Endothelial cell (in vitro differentiated cells): Measurements from ENCODE around the gene PON2. TPM values are rescaled to one million over a fixed set of nuclear protein-coding genes. Genes with fewer than 3 reads are reported as not detected.

ENCODE experiments used
- DNase-seq: peaks from one replicate; pipeline ENCODE4 v3.0.0; 2021; ENCODE audit warnings: low spot score
- H3K27ac Mint-ChIP-seq: one replicate; pipeline ENCODE4 v1.8.0; 2021; ENCODE audit warnings: mixed read lengths, inconsistent platforms; ENCODE audit not compliant: unreplicated experiment
- H3K27me3 Mint-ChIP-seq: one replicate; pipeline ENCODE4 v1.8.0; 2021; ENCODE audit warnings: mild to moderate bottlenecking, moderate library complexity, mixed read lengths, inconsistent platforms; ENCODE audit not compliant: unreplicated experiment
- H3K36me3 Mint-ChIP-seq: one replicate; pipeline ENCODE4 v1.8.0; 2021; ENCODE audit warnings: mild to moderate bottlenecking, low read depth, mixed read lengths, inconsistent platforms; ENCODE audit not compliant: unreplicated experiment
- H3K4me1 Mint-ChIP-seq: one replicate; pipeline ENCODE4 v1.8.0; 2021; ENCODE audit warnings: mild to moderate bottlenecking, mixed read lengths, inconsistent platforms; ENCODE audit not compliant: unreplicated experiment
- H3K4me3 Mint-ChIP-seq: one replicate; pipeline ENCODE4 v1.8.0; 2021; ENCODE audit warnings: mild to moderate bottlenecking, mixed read lengths, inconsistent platforms; ENCODE audit not compliant: unreplicated experiment
- H3K9me3 Mint-ChIP-seq: one replicate; pipeline ENCODE4 v1.8.0; 2021; ENCODE audit warnings: mixed read lengths, inconsistent platforms; ENCODE audit not compliant: unreplicated experiment
- total RNA-seq: library from RNA; stranded (reverse); fragmentation: NEBNext Ultra II Directional; extraction: Animal tissue kit (Norgen Biotek cat#: 25700); gene quantifications from one replicate; pipeline ENCODE4 v1.2.1, GENCODE V29; 2021; ENCODE audit not compliant: unreplicated experiment
- TF ChIP-seq, protein P1 (sequence below): fragments of 200-600 bp; sonication (generic); IDR thresholded peaks from one replicate; pipeline ENCODE4 v1.5.0; 2021; ENCODE audit warnings: antibody characterized with exemption; ENCODE audit not compliant: unreplicated experiment

Gene PON2
- total RNA-seq, 1 donor from 2014 or later = 158 TPM

DNA sequence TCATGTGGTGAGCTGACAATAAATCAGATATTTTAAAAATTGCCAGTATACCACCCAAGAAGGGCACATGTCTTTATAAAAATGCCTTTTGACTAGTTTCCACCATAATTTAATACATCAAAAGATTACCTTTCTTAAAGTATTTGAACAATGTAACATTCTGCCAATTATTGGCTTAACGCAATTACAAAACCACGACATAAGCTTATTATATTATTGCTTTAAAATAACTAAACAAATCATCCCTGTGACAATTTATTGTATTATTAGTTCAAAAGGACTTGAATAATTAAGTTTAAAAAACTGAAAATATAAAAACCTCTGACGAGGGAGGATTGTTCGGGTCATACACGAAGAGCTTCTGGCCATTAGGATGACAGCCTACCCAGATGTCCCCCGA lies 29.0 kb downstream of the PON2 start:
- peaks cover 27% of the 10 kb centered on the region for H3K36me3 Mint-ChIP-seq
- no peak overlapping the region for H3K4me3 Mint-ChIP-seq

DNA sequence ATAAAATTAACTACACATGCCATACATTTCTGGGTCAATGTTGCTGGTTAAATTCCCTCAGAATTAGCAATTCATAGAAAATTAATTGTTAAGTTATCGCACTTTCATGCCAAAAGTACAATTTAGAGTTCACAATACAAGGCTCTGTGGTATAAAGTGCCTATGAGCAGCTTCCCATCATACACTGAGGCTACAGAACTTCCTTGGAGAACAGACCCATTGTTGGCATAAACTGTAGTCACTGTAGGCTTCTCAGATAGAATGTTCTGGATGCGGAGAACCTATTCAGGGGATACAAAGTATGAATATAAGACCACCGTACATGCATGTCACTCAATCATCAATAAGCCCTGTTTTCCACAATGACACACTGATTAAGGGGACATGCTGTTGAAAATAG lies 29.6 kb downstream of the PON2 start:
- no peak for DNase-seq
- Mint-ChIP-seq H3K4me3 (no peak overlapping the region), H3K36me3 (peaks cover 22% of the 10 kb centered on the region), H3K9me3 (no peaks in the 10 kb centered on the region), H3K4me1 (peaks cover 32% of the 10 kb centered on the region), H3K27ac (no peak overlapping the region), H3K27me3 (peaks cover 2% of the 10 kb centered on the region)
- TF ChIP-seq, protein P1, sequence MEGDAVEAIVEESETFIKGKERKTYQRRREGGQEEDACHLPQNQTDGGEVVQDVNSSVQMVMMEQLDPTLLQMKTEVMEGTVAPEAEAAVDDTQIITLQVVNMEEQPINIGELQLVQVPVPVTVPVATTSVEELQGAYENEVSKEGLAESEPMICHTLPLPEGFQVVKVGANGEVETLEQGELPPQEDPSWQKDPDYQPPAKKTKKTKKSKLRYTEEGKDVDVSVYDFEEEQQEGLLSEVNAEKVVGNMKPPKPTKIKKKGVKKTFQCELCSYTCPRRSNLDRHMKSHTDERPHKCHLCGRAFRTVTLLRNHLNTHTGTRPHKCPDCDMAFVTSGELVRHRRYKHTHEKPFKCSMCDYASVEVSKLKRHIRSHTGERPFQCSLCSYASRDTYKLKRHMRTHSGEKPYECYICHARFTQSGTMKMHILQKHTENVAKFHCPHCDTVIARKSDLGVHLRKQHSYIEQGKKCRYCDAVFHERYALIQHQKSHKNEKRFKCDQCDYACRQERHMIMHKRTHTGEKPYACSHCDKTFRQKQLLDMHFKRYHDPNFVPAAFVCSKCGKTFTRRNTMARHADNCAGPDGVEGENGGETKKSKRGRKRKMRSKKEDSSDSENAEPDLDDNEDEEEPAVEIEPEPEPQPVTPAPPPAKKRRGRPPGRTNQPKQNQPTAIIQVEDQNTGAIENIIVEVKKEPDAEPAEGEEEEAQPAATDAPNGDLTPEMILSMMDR = no peak

More for the DNA sequence above, 29.0 kb downstream of the PON2 start:
- Mint-ChIP-seq H3K9me3 (no peaks in the 10 kb centered on the region), H3K27me3 (no peaks in the 10 kb centered on the region), H3K4me1 (peaks cover 28% of the 10 kb centered on the region), H3K27ac (no peak overlapping the region)
- TF ChIP-seq, protein P1 = no peak
- DNase-seq = no peak

DNA sequence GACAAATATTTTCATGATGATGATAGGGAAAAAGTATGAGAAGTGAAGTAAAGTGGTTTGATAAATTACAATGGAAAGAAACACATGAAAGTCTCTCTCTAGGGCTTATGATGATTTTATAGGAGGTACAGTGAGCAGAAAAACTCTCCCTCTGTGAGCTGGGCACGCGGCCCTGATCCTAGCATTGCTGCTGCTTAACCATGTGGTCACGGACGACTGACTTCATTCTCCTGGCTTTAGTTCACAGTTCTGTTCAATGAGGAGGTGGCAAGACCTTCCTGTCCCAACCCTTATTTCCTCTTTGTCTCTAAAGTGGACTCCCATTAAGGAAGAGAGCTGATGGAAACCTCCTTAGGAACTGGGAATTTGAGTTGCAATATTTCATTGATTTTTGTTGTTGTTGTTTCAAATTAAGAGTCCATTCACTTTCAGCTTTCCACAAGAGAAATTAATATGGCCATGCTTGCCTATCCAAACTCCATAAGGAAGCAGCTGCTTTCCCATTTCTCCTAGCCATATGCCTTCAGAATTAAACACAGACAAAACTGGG lies 30.4 kb downstream of the PON2 start:
- Mint-ChIP-seq H3K4me3 (no peak overlapping the region), H3K4me1 (peaks cover 37% of the 10 kb centered on the region), H3K36me3 (peaks cover 17% of the 10 kb centered on the region), H3K27me3 (peaks cover 2% of the 10 kb centered on the region), H3K9me3 (no peaks in the 10 kb centered on the region), H3K27ac (peak overlapping the region; percentile 72)
- TF ChIP-seq, protein P1 = no peak
- no peak for DNase-seq

DNA sequence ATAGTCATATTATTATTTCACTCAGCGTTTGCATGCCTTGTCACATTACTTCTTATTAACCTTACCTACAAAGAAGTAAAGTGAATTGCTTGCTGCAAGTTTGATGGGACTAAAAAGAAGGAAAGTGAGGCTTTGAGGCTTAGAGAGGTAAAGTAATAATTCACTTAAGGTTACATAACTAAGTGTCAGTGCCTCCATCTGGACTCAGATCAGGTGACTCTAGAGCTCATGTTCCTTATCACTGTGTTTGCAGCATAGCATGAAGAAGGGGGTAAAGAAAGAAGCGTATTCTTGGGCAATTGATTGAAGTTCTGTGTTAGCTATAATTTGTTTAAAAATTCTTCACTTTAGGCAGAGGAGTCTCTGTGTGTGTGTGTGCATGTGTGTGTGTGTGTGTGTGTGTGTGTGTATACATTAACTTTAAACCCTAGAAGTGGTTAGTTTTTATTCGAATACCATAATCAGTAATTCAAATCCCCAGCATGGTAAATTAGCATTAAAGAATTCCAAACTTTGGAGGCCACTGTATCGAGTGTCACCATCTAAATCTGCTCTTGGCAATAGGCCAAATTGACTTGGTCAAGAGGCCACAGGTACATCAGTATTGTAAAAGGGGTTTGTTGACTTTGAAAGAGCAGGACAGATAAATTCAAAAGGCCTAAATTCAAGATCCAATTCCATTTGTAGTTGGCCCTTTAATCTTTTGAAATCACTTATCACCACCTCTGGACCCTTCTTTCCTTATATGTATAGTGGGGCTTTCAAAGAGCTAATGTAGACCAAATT lies 36.5 kb downstream of the PON2 start:
- Mint-ChIP-seq H3K36me3 (peaks cover 1% of the 10 kb centered on the region), H3K9me3 (no peaks in the 10 kb centered on the region)
- TF ChIP-seq, protein P1 = no peak

DNA sequence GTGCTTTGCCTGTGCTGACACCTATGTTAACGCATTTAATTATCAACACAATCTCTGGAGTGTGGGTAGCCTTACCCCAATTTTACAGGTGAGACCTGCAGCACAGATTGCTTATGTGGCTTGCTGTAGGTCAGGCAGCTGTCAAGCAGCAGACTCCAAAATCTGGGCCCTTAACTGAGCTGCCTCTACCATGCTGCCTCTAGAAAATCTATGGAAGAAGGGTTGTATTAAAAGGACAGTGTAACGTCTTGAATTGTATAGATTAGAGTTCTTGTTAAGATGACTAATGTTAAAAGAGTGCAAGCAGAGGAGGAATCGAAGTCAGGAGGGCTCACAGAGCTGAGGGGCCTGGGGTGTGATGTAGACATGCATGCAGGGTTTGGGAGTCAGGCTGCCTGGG lies 37.4 kb downstream of the PON2 start:
- peak overlapping the region; percentile 94 for H3K4me3 Mint-ChIP-seq
- no peaks in the 10 kb centered on the region for H3K9me3 Mint-ChIP-seq
- H3K4me1 Mint-ChIP-seq = peaks cover 44% of the 10 kb centered on the region
- H3K27ac Mint-ChIP-seq = peak overlapping the region; percentile 97
- peaks cover 6% of the 10 kb centered on the region for H3K27me3 Mint-ChIP-seq
- H3K36me3 Mint-ChIP-seq = peaks cover 5% of the 10 kb centered on the region
- no peak for DNase-seq
- TF ChIP-seq, protein P1 = no peak

More for the DNA sequence above, 36.5 kb downstream of the PON2 start:
- Mint-ChIP-seq H3K27me3 (peaks cover 6% of the 10 kb centered on the region), H3K4me3 (peak overlapping the region; percentile 72), H3K27ac (no peak overlapping the region), H3K4me1 (peaks cover 41% of the 10 kb centered on the region)
- DNase-seq = no peak
